Fibroblast of lung (primary cell): ENCODE measurements around the gene TMEM212.

Experiments
- EZH2 ChIP-seq: IDR thresholded peaks from 2 replicates; pipeline ENCODE4 v1.5.1; 2012; ENCODE audit warnings: low read length, control low read depth, mild to moderate bottlenecking; ENCODE audit errors: missing control alignments
- TF ChIP-seq, protein P1 (sequence below), 2 donors: IDR thresholded peaks in 1 of 2; conservative IDR thresholded peaks in 1 of 2; 1 replicate in 1 of 2; 2 replicates in 1 of 2; pipeline ENCODE4 v1.5.1; 2011 to 2012; ENCODE audit warnings: low read length in 2 of 2, control low read depth in 1 of 2, inconsistent platforms in 1 of 2, low read depth in 1 of 2, mild to moderate bottlenecking in 1 of 2

DNA sequence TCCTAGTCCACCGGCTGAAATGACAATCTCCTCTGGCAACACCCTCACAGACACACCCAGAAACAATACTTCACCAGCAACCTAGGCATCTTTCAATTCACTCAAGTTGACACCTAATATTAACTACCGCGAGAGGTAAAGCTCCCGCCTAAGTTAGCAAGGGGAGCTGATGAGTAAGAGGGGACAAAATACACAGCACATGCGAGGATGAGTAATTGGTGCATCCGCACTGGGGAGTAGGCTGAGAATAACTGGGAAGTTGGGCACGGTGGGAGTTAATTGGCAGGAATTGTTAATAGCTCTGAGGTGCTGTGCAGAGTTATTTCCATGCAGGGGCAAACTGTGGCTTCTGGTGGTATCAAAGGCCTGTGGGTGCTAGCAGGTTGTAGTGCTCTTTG lies 18.3 kb upstream of the TMEM212 start:
- TF ChIP-seq, protein P1, sequence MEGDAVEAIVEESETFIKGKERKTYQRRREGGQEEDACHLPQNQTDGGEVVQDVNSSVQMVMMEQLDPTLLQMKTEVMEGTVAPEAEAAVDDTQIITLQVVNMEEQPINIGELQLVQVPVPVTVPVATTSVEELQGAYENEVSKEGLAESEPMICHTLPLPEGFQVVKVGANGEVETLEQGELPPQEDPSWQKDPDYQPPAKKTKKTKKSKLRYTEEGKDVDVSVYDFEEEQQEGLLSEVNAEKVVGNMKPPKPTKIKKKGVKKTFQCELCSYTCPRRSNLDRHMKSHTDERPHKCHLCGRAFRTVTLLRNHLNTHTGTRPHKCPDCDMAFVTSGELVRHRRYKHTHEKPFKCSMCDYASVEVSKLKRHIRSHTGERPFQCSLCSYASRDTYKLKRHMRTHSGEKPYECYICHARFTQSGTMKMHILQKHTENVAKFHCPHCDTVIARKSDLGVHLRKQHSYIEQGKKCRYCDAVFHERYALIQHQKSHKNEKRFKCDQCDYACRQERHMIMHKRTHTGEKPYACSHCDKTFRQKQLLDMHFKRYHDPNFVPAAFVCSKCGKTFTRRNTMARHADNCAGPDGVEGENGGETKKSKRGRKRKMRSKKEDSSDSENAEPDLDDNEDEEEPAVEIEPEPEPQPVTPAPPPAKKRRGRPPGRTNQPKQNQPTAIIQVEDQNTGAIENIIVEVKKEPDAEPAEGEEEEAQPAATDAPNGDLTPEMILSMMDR (conservative IDR thresholded peaks at IDR 0.05 in 1 of 2, IDR thresholded peaks at IDR 0.05 in 1 of 2; ENCODE audit: low read depth in 1 of 2, low read length in 2 of 2): no peak
- no peak for TF ChIP-seq EZH2
